ENCODE results near the gene LYSMD3.

LYSMD3 gene

GRCh38 chr5:90549729-90550275 is 20.4 kb upstream of the LYSMD3 start:
- no peak for DNase-seq (ENCODE audit: low read depth, low spot score)
- H3K4me3 ChIP-seq (ENCODE audit: low read length): no peak overlapping the region

- DNase-seq (ENCODE audit: low read depth, low spot score): no peak
- no peak overlapping the region for H3K4me3 ChIP-seq (ENCODE audit: low read length)
Observed at GRCh38 chr5:90549223-90549622, 19.8 kb upstream of the LYSMD3 start.

GRCh38 chr5:90548069-90548593 is 18.7 kb upstream of the LYSMD3 start:
- no peak overlapping the region for H3K4me3 ChIP-seq (ENCODE audit: low read length)
- no peak for DNase-seq (ENCODE audit: low read depth, low spot score)

GRCh38 chr5:90547072-90547536 is 17.7 kb upstream of the LYSMD3 start:
- no peak overlapping the region for H3K4me3 ChIP-seq (ENCODE audit: low read length)
- no peak for DNase-seq (ENCODE audit: low read depth, low spot score)

- no peak overlapping the region for H3K4me3 ChIP-seq (ENCODE audit: low read length)
- DNase-seq (ENCODE audit: low read depth, low spot score): no peak
Observed at GRCh38 chr5:90546216-90546837, 16.9 kb upstream of the LYSMD3 start.

- no peak for DNase-seq (ENCODE audit: low read depth, low spot score)
- H3K4me3 ChIP-seq (ENCODE audit: low read length): no peak overlapping the region
Observed at GRCh38 chr5:90545511-90545910, 16.1 kb upstream of the LYSMD3 start.

GRCh38 chr5:90542827-90543519 is 13.6 kb upstream of the LYSMD3 start:
- H3K4me3 ChIP-seq (ENCODE audit: low read length): no peak overlapping the region
- DNase-seq (ENCODE audit: low read depth, low spot score): no peak

GRCh38 chr5:90534922-90535321 is 5.5 kb upstream of the LYSMD3 start:
- no peak for DNase-seq (ENCODE audit: low read depth, low spot score)
- H3K4me3 ChIP-seq (ENCODE audit: low read length): no peak overlapping the region

- H3K4me3 ChIP-seq (ENCODE audit: low read length): no peak overlapping the region
- DNase-seq (ENCODE audit: low read depth, low spot score): no peak
Observed at GRCh38 chr5:90533794-90534193, 4.4 kb upstream of the LYSMD3 start.

GRCh38 chr5:90530736-90531487 is 1.5 kb upstream of the LYSMD3 start:
- H3K4me3 ChIP-seq (ENCODE audit: low read length): no peak overlapping the region
- no peak for DNase-seq (ENCODE audit: low read depth, low spot score)

- DNase-seq (ENCODE audit: low read depth, low spot score): peak; percentile 67
- peak overlapping the region; percentile 91 for H3K4me3 ChIP-seq (ENCODE audit: low read length)
Observed at GRCh38 chr5:90529939-90530677, 724 bp upstream of the LYSMD3 start.

- no peak for DNase-seq (ENCODE audit: low read depth, low spot score)
- H3K4me3 ChIP-seq (ENCODE audit: low read length): peak overlapping the region; percentile 91
Observed at GRCh38 chr5:90528601-90529193, 687 bp downstream of the LYSMD3 start.

- H3K4me3 ChIP-seq (ENCODE audit: low read length): no peak overlapping the region
- no peak for DNase-seq (ENCODE audit: low read depth, low spot score)
Observed at GRCh38 chr5:90519081-90519480, 10.3 kb downstream of the LYSMD3 start.

GRCh38 chr5:90518661-90519060 is 10.7 kb downstream of the LYSMD3 start:
- H3K4me3 ChIP-seq (ENCODE audit: low read length): no peak overlapping the region
- peak; percentile 30 for DNase-seq (ENCODE audit: low read depth, low spot score)

GRCh38 chr5:90514520-90514919 is 14.9 kb downstream of the LYSMD3 start:
- H3K4me3 ChIP-seq (ENCODE audit: low read length): no peak overlapping the region
- DNase-seq (ENCODE audit: low read depth, low spot score): no peak

- no peak overlapping the region for H3K4me3 ChIP-seq (ENCODE audit: low read length)
- no peak for DNase-seq (ENCODE audit: low read depth, low spot score)
Observed at GRCh38 chr5:90510438-90510837, 18.9 kb downstream of the LYSMD3 start.

GRCh38 chr5:90506221-90506620 is 23.2 kb downstream of the LYSMD3 start:
- no peak for DNase-seq (ENCODE audit: low read depth, low spot score)
- H3K4me3 ChIP-seq (ENCODE audit: low read length): no peak overlapping the region

GRCh38 chr5:90504743-90505142 is 24.6 kb downstream of the LYSMD3 start:
- H3K4me3 ChIP-seq (ENCODE audit: low read length): no peak overlapping the region
- DNase-seq (ENCODE audit: low read depth, low spot score): no peak

GRCh38 chr5:90503596-90503995 is 25.8 kb downstream of the LYSMD3 start:
- no peak overlapping the region for H3K4me3 ChIP-seq (ENCODE audit: low read length)
- DNase-seq (ENCODE audit: low read depth, low spot score): no peak
